ENCODE results near the gene DMGDH. TPM values are rescaled to one million over a fixed set of nuclear protein-coding genes. Genes with fewer than 3 reads are reported as not detected.
A peak's percentile ranks its signal among the peaks of the same experiment; 100 is the strongest.
"Not testable (repeated sequence)": the region's sequence is repeated elsewhere in the genome, so short reads cannot be mapped to it uniquely, and the experiment has no call there.

Gene DMGDH
- total RNA-seq, 1 donor from 2014 or later, result 11.6 TPM

DNA sequence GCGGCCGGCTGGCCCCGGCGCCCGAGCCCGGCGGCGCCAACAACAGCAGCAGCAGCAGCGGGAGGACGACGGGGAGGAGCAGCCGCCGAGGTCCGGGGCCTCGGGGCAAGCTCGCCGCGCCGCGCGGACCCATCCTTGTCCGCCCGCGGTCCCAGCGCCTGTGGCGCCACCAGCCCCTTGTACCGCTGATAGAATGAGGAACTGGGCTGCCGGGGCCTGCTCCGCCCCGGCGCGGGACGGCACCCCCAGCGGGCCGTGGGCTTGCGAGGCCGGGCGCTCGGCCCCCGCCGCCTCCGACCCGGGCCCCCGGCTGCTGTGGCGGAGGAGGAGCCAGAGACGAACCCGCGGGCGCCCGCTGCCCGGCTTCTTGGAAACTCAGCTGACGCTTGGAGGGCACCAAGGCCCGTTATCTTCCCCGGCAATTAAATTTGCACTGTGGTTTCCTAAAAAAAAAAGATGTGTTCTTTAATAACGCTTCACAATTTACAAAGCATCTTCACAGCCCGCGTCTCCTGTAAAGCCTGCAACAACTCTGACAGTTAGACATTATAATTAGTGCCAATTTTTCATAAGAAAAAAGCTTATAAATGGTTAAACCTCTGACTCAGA, 84.3 kb downstream of the DMGDH start, which contains the start of gene ARSB:
TSS of gene ARSB (minus strand) at position 195 of the 609 bp plus-strand sequence. CDS start at position 133, 62 bp downstream.
- DNase-seq (ENCODE audit: low read depth), result peak; percentile 46
- H3K36me3 ChIP-seq (ENCODE audit: control insufficient read depth, insufficient read depth, low read length), result no peaks in the 10 kb centered on the region
- FAIRE-seq, result no peak

DNA sequence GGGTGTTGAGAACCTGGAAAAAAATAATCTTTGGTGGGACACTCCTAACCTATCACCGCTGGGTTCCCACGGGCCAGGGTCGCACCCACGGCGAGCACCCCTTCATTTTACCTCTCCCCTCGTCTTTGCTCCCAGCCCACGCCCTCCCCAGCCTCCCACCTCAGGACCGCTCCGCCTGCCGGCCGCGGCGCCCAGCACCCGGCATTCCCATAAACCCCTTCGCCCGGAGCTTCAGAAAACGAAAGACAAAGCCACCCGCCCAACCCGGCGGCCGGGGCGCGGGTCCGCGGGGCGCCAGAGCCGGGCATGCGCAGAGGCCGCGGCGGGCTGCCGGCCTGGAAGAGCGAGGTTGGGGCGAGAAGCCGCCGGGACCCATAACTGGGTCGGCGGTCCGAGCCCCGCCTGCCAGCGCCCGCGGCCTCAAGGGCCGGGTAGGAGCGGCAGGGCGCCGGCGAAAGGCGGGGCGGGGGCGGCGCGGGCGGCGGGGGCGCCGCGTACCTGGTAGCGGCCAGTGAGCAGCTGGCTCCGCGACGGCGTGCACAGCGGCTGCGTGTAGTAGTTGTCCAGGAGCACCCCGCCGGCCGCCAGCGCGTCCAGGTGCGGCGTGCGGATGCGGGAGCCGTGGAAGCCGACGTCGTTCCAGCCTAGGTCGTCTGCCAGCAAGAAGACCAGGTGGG, 84.9 kb downstream of the DMGDH start:
- no peaks in the 10 kb centered on the region for H3K27me3 ChIP-seq (ENCODE audit: control insufficient read depth, insufficient read depth, low read length)
- FAIRE-seq (no peak), DNase-seq (ENCODE audit: low read depth) (peak; percentile 67)
- TF ChIP-seq, protein P1, sequence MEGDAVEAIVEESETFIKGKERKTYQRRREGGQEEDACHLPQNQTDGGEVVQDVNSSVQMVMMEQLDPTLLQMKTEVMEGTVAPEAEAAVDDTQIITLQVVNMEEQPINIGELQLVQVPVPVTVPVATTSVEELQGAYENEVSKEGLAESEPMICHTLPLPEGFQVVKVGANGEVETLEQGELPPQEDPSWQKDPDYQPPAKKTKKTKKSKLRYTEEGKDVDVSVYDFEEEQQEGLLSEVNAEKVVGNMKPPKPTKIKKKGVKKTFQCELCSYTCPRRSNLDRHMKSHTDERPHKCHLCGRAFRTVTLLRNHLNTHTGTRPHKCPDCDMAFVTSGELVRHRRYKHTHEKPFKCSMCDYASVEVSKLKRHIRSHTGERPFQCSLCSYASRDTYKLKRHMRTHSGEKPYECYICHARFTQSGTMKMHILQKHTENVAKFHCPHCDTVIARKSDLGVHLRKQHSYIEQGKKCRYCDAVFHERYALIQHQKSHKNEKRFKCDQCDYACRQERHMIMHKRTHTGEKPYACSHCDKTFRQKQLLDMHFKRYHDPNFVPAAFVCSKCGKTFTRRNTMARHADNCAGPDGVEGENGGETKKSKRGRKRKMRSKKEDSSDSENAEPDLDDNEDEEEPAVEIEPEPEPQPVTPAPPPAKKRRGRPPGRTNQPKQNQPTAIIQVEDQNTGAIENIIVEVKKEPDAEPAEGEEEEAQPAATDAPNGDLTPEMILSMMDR (IDR thresholded peaks at IDR 0.05; ENCODE audit: insufficient read depth, low read length, severe bottlenecking), result peak; percentile 53
- peak overlapping the region; percentile 65 for H3K4me3 ChIP-seq (ENCODE audit: low read depth, low read length)
- no peaks in the 10 kb centered on the region for H3K36me3 ChIP-seq (ENCODE audit: control insufficient read depth, insufficient read depth, low read length)

More for the DNA sequence above, 84.3 kb downstream of the DMGDH start, which contains the start of gene ARSB:
- Histone ChIP-seq H3K27me3 (ENCODE audit: control insufficient read depth, insufficient read depth, low read length) (no peaks in the 10 kb centered on the region), H3K4me3 (ENCODE audit: low read depth, low read length) (peak within 1 kb of the TSS; percentile 65)
- TF ChIP-seq, protein P1 (IDR thresholded peaks at IDR 0.05; ENCODE audit: insufficient read depth, low read length, severe bottlenecking), result no peak

DNA sequence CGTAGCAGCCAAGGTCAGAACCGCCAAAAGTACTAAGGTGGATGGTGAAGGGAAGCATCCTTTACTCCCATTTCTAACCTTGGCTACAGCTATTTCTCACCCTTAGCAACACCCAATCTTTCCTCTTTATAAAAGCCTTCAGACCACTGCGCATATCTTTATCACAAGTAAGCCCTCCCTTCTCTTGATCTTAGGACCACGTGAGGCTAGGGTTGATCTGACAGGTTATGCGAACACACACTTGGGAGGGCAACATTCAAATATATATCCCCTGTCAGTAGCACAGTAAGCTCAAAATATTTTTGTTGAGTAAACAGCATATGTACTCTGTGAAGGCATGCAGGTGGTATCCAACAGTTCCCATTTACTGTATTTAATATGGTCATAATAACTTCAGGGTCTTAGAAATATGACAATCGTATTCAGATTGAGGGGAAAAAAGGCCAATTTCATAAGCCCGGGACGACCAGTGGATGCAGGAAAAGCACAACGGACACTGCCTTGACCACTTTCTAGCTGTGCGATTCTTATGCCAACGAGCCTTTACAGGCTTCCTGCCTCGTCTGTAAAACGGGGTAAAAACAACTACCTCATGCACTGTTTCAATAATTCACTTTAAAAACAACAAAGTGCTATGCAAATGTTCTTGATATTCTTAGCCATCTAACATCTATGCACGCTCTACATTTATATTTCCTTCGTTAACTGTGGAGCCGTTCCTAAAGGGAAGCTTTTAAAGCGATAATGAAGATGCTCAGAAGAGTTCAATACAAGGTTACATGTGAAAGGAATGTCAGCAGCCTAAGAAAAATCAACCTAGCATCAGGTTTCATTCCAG, 85.7 kb downstream of the DMGDH start:
- DNase-seq (ENCODE audit: low read depth) (peak; percentile 26), FAIRE-seq (no peak)
- TF ChIP-seq, protein P1 (IDR thresholded peaks at IDR 0.05; ENCODE audit: insufficient read depth, low read length, severe bottlenecking), result no peak

DNA sequence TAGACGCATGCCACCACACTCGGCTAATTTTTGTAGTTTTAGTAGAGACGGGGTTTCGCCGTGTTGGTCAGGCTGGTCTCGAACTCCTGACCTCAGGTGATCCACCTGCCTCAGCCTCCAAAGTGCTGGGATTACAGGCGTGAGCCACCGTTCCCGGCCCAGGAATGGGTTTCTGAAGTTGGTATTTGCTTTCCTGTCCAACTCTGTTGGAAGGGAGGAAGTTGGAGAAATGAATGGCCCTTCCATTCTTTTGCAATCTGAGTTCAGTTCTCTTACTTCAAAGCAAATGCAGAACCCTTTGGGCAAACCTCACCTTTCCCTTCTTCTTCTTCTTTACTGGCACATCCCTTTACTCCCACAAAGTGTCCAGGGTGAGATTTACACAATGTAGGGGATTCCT, 86.3 kb downstream of the DMGDH start:
- H3K36me3 ChIP-seq (ENCODE audit: control insufficient read depth, insufficient read depth, low read length); H3K27me3 ChIP-seq (ENCODE audit: control insufficient read depth, insufficient read depth, low read length); FAIRE-seq; H3K4me3 ChIP-seq (ENCODE audit: low read depth, low read length); DNase-seq (ENCODE audit: low read depth): not testable (repeated sequence)

More for the DNA sequence above, 85.7 kb downstream of the DMGDH start:
- peak overlapping the region; percentile 65 for H3K4me3 ChIP-seq (ENCODE audit: low read depth, low read length)
- no peaks in the 10 kb centered on the region for H3K27me3 ChIP-seq (ENCODE audit: control insufficient read depth, insufficient read depth, low read length)
- no peaks in the 10 kb centered on the region for H3K36me3 ChIP-seq (ENCODE audit: control insufficient read depth, insufficient read depth, low read length)

DNA sequence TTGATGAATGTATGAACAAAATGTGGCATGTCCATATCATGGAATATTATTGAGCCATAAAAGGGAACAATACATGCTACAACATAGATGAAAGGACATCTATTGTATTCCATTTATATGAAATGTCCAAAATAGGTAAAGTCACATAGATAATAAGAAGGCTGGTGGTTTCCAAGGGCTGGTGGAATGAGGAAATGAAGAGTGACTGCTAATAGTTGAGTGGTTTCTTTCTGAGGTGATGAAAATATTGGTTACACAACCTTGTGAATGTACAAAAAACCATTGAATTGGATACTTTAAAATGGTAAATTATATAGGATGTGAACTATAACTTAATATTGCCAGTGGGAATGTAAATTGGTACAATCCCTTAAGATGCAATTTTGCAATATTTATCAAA, 89.6 kb downstream of the DMGDH start:
- DNase-seq (ENCODE audit: low read depth) (peak; percentile 36), FAIRE-seq (no peak)
- H3K4me3 ChIP-seq (ENCODE audit: low read depth, low read length), result no peak overlapping the region
- H3K27me3 ChIP-seq (ENCODE audit: control insufficient read depth, insufficient read depth, low read length), result no peaks in the 10 kb centered on the region
- H3K36me3 ChIP-seq (ENCODE audit: control insufficient read depth, insufficient read depth, low read length), result no peaks in the 10 kb centered on the region
- TF ChIP-seq, protein P1 (IDR thresholded peaks at IDR 0.05; ENCODE audit: insufficient read depth, low read length, severe bottlenecking), result no peak
